ENCODE data around the gene MYO1E. TPM values are rescaled to one million over a fixed set of nuclear protein-coding genes. Genes with fewer than 3 reads are reported as not detected.

The MYO1E gene
- polyA plus RNA-seq, 1 donor from 2014 or later: 0.38 TPM

GRCh38 chr15:59354417-59355031, 18.1 kb downstream of the MYO1E start:
- no peaks in the 10 kb centered on the region for H3K9me3 ChIP-seq (ENCODE audit: low read length)
- no peaks in the 10 kb centered on the region for H3K27me3 ChIP-seq (ENCODE audit: insufficient read depth, low read depth, low read length)
- no peak overlapping the region for H2AFZ ChIP-seq (ENCODE audit: low read depth, low read length)
- no peaks in the 10 kb centered on the region for H3F3A ChIP-seq (ENCODE audit: insufficient read depth, low read length, poor library complexity, severe bottlenecking)
- no peak overlapping the region for H3K4me2 ChIP-seq (ENCODE audit: low read length)
- no peak overlapping the region for H3K4me3 ChIP-seq (ENCODE audit: low read length)
- H3K36me3 ChIP-seq (ENCODE audit: insufficient read depth, low read length): no peaks in the 10 kb centered on the region
- TF ChIP-seq MXI1 (conservative IDR thresholded peaks at IDR 0.05; ENCODE audit: poor library complexity, severe bottlenecking) (no peak), RAD21 (conservative IDR thresholded peaks at IDR 0.05) (no peak), REST (IDR thresholded peaks at IDR 0.05; ENCODE audit: borderline replicate concordance) (no peak), EP300 (conservative IDR thresholded peaks at IDR 0.05; ENCODE audit: poor library complexity, severe bottlenecking) (no peak), SMC3 (conservative IDR thresholded peaks at IDR 0.05; ENCODE audit: poor library complexity) (no peak), EZH2 (IDR thresholded peaks at IDR 0.05; ENCODE audit: borderline replicate concordance, insufficient read depth, low read length, poor library complexity, severe bottlenecking) (no peak)
- H4K20me1 ChIP-seq (ENCODE audit: insufficient read depth): no peaks in the 10 kb centered on the region
- no peak overlapping the region for H3K9ac ChIP-seq (ENCODE audit: low read length)
- no peaks in the 10 kb centered on the region for H3K9me2 ChIP-seq (ENCODE audit: insufficient read depth, low read length)
- H3K79me2 ChIP-seq (replicated peaks; ENCODE audit: insufficient read depth, low read length): no peaks in the 10 kb centered on the region
- no peak overlapping the region for H3K27ac ChIP-seq (ENCODE audit: low read length)

- Histone ChIP-seq H3K9ac (ENCODE audit: low read length) (no peak overlapping the region), H4K20me1 (ENCODE audit: insufficient read depth) (no peaks in the 10 kb centered on the region), H3K9me2 (ENCODE audit: insufficient read depth, low read length) (no peaks in the 10 kb centered on the region), H3K79me2 (replicated peaks; ENCODE audit: insufficient read depth, low read length) (no peaks in the 10 kb centered on the region), H2AFZ (ENCODE audit: low read depth, low read length) (no peak overlapping the region), H3K27me3 (ENCODE audit: insufficient read depth, low read depth, low read length) (no peaks in the 10 kb centered on the region), H3K9me3 (ENCODE audit: low read length) (no peaks in the 10 kb centered on the region), H3F3A (ENCODE audit: insufficient read depth, low read length, poor library complexity, severe bottlenecking) (no peaks in the 10 kb centered on the region), H3K27ac (ENCODE audit: low read length) (no peak overlapping the region), H3K4me2 (ENCODE audit: low read length) (no peak overlapping the region), H3K4me3 (ENCODE audit: low read length) (no peak overlapping the region), H3K36me3 (ENCODE audit: insufficient read depth, low read length) (no peaks in the 10 kb centered on the region)
- no peak for TF ChIP-seq EP300 (conservative IDR thresholded peaks at IDR 0.05; ENCODE audit: poor library complexity, severe bottlenecking)
- TF ChIP-seq CTCF (IDR thresholded peaks at IDR 0.05; ENCODE audit: poor library complexity, severe bottlenecking): no peak
- no peak for TF ChIP-seq RAD21 (conservative IDR thresholded peaks at IDR 0.05)
- TF ChIP-seq EZH2 (IDR thresholded peaks at IDR 0.05; ENCODE audit: borderline replicate concordance, insufficient read depth, low read length, poor library complexity, severe bottlenecking): no peak
- TF ChIP-seq REST (IDR thresholded peaks at IDR 0.05; ENCODE audit: borderline replicate concordance): no peak
- TF ChIP-seq SMC3 (conservative IDR thresholded peaks at IDR 0.05; ENCODE audit: poor library complexity): no peak
- no peak for TF ChIP-seq TAF1 (IDR thresholded peaks at IDR 0.05; ENCODE audit: low read depth)
- TF ChIP-seq MXI1 (conservative IDR thresholded peaks at IDR 0.05; ENCODE audit: poor library complexity, severe bottlenecking): no peak
- no peak for TF ChIP-seq POLR2AphosphoS5 (IDR thresholded peaks at IDR 0.05)
Measured at GRCh38 chr15:59353994-59354416, 18.7 kb downstream of the MYO1E start.
